ENCODE data around the gene CLK1. TPM values are rescaled to one million over a fixed set of nuclear protein-coding genes. Genes with fewer than 3 reads are reported as not detected.
A peak's percentile ranks its signal among the peaks of the same experiment; 100 is the strongest.

The CLK1 gene
- total RNA-seq, 1 experiment from 2014 or later, result 46.8 TPM

DNA sequence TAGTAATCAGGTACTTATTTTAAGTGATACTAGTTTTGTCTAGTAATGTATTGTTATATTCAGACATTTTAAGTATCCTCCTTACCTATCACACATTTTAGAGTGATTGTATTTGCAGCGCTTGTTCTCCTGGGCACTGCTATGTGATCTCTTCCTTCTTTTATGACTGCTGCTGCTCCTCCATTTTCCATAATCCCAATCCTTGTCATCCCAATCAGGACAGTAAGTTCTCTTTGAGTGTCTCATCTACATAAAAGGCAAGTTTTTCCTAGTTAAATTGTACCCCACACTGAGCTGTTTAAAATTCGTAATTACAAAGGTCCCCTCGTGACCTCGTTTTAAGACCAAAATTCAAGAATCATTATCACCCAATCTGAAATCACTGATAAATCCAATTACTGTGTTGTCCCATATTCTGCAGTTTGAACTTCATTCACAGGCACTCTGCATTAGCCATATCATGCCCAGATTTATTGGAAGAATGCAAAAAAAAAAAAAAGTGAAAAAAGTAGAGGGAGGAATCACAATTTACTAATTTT, 2.8 kb downstream of the CLK1 start:
- H2BK15ac ChIP-seq (ENCODE audit: low read depth, low read length), result no peak overlapping the region

More for the DNA sequence above, 2.8 kb downstream of the CLK1 start:
- Histone ChIP-seq H3K27me3 (ENCODE audit: insufficient read depth, low read length) (no peaks in the 10 kb centered on the region), H2AK5ac (ENCODE audit: insufficient read length, low read length) (no peak overlapping the region), H3K79me1 (ENCODE audit: insufficient read depth, low read depth, low read length, poor library complexity, severe bottlenecking) (peaks cover 7% of the 10 kb centered on the region), H3K9ac (ENCODE audit: extremely low read depth, insufficient read length, low read length) (no peak overlapping the region), H2BK20ac (ENCODE audit: low read depth, low read length, poor library complexity, severe bottlenecking) (no peak overlapping the region), H3K14ac (ENCODE audit: insufficient read depth, low read length) (no peak overlapping the region), H3K9me3 (ENCODE audit: control insufficient read depth, low read depth, low read length) (no peaks in the 10 kb centered on the region), H4K91ac (ENCODE audit: insufficient read length, low read depth, low read length) (no peak overlapping the region), H4K20me1 (ENCODE audit: control insufficient read depth, insufficient read depth, insufficient read length) (no peaks in the 10 kb centered on the region), H2AFZ (ENCODE audit: low read length) (no peak overlapping the region), H3K27ac (ENCODE audit: insufficient read length, low read depth, low read length) (no peak overlapping the region), H3K4me2 (ENCODE audit: insufficient read depth, insufficient read length, low read length) (peak overlapping the region; percentile 72), H4K5ac (ENCODE audit: insufficient read length, low read depth, low read length) (no peak overlapping the region), H3K4ac (ENCODE audit: low read depth, low read length) (no peak overlapping the region), H2BK120ac (ENCODE audit: low read depth, low read length, poor library complexity, severe bottlenecking) (no peak overlapping the region), H3K56ac (ENCODE audit: insufficient read length, low read depth, low read length) (no peak overlapping the region), H3K18ac (ENCODE audit: insufficient read length, low read depth, low read length) (no peak overlapping the region), H3K23me2 (ENCODE audit: insufficient read length, low read depth, low read length, poor library complexity, severe bottlenecking) (peaks cover 10% of the 10 kb centered on the region), H3K4me1 (ENCODE audit: insufficient read depth, low read length) (no peaks in the 10 kb centered on the region), H2BK12ac (ENCODE audit: insufficient read length, low read depth, low read length) (no peak overlapping the region), H3K79me2 (ENCODE audit: insufficient read depth, low read length) (peaks cover 25% of the 10 kb centered on the region; the same call in 1 of the 2 replicates), H3T11ph (ENCODE audit: low read length) (no peak overlapping the region), H4K8ac (replicated peaks; ENCODE audit: insufficient read length, low read depth, low read length) (no peak overlapping the region), H2BK5ac (ENCODE audit: insufficient read length, low read length) (no peak overlapping the region), H3K23ac (ENCODE audit: insufficient read length, low read depth, low read length) (no peak overlapping the region)
- DNase-seq, result no peak
- peaks cover 39 to 59% (median 55%) of the 10 kb centered on the region in 3 experiments for H3K36me3 Mint-ChIP-seq (ENCODE audit: insufficient read depth in 1 of 3, low read depth in 3 of 3)
- peaks cover 22 to 23% of the 10 kb centered on the region in 2 experiments for H3K4me1 Mint-ChIP-seq
- H3K27ac Mint-ChIP-seq, result peak overlapping the region; percentile 0 to 74 (median 5)
- H3K9me3 Mint-ChIP-seq, result no peaks in the 10 kb centered on the region
- H3K27me3 Mint-ChIP-seq (ENCODE audit: low read depth), result no peaks in the 10 kb centered on the region
- no CpG with 5 or more reads among the region's 4 CpGs for WGBS (ENCODE audit: extremely low coverage, insufficient read length, low lambda C conversion rate)
- TF ChIP-seq, protein P1, sequence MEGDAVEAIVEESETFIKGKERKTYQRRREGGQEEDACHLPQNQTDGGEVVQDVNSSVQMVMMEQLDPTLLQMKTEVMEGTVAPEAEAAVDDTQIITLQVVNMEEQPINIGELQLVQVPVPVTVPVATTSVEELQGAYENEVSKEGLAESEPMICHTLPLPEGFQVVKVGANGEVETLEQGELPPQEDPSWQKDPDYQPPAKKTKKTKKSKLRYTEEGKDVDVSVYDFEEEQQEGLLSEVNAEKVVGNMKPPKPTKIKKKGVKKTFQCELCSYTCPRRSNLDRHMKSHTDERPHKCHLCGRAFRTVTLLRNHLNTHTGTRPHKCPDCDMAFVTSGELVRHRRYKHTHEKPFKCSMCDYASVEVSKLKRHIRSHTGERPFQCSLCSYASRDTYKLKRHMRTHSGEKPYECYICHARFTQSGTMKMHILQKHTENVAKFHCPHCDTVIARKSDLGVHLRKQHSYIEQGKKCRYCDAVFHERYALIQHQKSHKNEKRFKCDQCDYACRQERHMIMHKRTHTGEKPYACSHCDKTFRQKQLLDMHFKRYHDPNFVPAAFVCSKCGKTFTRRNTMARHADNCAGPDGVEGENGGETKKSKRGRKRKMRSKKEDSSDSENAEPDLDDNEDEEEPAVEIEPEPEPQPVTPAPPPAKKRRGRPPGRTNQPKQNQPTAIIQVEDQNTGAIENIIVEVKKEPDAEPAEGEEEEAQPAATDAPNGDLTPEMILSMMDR (conservative IDR thresholded peaks at IDR 0.05), result no peak
- H3K4me3 Mint-ChIP-seq, result peak overlapping the region; percentile 94 to 97

Measured in H9 (cell line).